Activated B cell treated with CpG ODN at 0.5 μM for 24 hours (primary cell): ENCODE measurements around the gene CEBPB. TPM values are rescaled to one million over a fixed set of nuclear protein-coding genes. Genes with fewer than 3 reads are reported as not detected.
"Not testable (repeated sequence)": the region's sequence is repeated elsewhere in the genome, so short reads cannot be mapped to it uniquely, and the experiment has no call there.

Experiments
- ATAC-seq: fragments of 200-7000 bp; cut with Tn5 transposase; one replicate; pipeline ENCODE4 v1.10.0; 2021; ENCODE audit warnings: low read depth, mild to moderate bottlenecking, moderate library complexity
- CTCF ChIA-PET: fragments of 350-600 bp; sonication (Branson Sonifier 250); formaldehyde crosslinking; loops from one replicate; lab custom pipeline; 2021; ENCODE audit warnings: antibody characterized with exemption; lab: Charles Lee
- POLR2A ChIA-PET: fragments of 350-600 bp; sonication (Branson Sonifier 250); formaldehyde crosslinking; loops from one replicate; lab custom pipeline; 2021; ENCODE audit warnings: antibody characterized with exemption; lab: Charles Lee
- DNase-seq: peaks from one replicate; pipeline ENCODE4 v3.0.0; 2022
- H3K27ac Mint-ChIP-seq: one replicate; pipeline ENCODE4 v1.8.0; 2020; ENCODE audit warnings: mixed read lengths
- H3K27me3 Mint-ChIP-seq: one replicate; pipeline ENCODE4 v1.8.0; 2021; ENCODE audit warnings: mixed read lengths
- H3K36me3 Mint-ChIP-seq: one replicate; pipeline ENCODE4 v1.8.0; 2021; ENCODE audit warnings: low read depth, mixed read lengths
- H3K4me1 Mint-ChIP-seq: one replicate; pipeline ENCODE4 v1.8.0; 2021; ENCODE audit warnings: mixed read lengths
- H3K4me3 Mint-ChIP-seq: one replicate; pipeline ENCODE4 v1.8.0; 2020; ENCODE audit warnings: mild to moderate bottlenecking, mixed read lengths
- H3K9me3 Mint-ChIP-seq: one replicate; pipeline ENCODE4 v1.8.0; 2020; ENCODE audit warnings: mixed read lengths
- CTCF ChIP-seq: fragments of 200-600 bp; IDR thresholded peaks from one replicate; pipeline ENCODE4 v1.8.0; 2022; ENCODE audit warnings: antibody characterized with exemption, mild to moderate bottlenecking
- intact Hi-C: fragments of 100-400 bp; cut with micrococcal nuclease; formaldehyde crosslinking; loops from one replicate; pipeline ENCODE4 v1.15.1; 2024
- total RNA-seq: library from RNA; stranded (reverse); gene quantifications from 2 replicates; pipeline ENCODE4 v1.2.3, GENCODE V29; 2022

The CEBPB gene
- total RNA-seq, 1 donor from 2014 or later, result 23.5 TPM

- peaks cover 8% of the 10 kb centered on the region for H3K4me1 Mint-ChIP-seq
- no peaks in the 10 kb centered on the region for H3K9me3 Mint-ChIP-seq
Observed at GRCh38 chr20:50175938-50176933, 14.4 kb upstream of the CEBPB start.

GRCh38 chr20:50178672-50179071, 12.0 kb upstream of the CEBPB start:
- not testable (repeated sequence) for H3K9me3 Mint-ChIP-seq, H3K4me1 Mint-ChIP-seq, ATAC-seq, H3K27ac Mint-ChIP-seq, H3K36me3 Mint-ChIP-seq, H3K27me3 Mint-ChIP-seq, H3K4me3 Mint-ChIP-seq, DNase-seq
- POLR2A ChIA-PET, result interaction anchor here (0.6 to 0.9 kb wide), 3 partner anchors 9 to 414 kb away, joined by 3 to 6 read pairs (median 4); no protein-coding TSS in a partner anchor
- intact Hi-C loops, result loop anchor here (1.0 kb wide), 2 partner anchors 57 to 199 kb away; no protein-coding TSS in a partner anchor
- CTCF ChIA-PET, result interaction anchor here (1.0 to 8.0 kb wide), 10 partner anchors 9 to 292 kb away, joined by 3 to 55 read pairs (median 6); partner anchors contain the start of gene PEDS1

More at GRCh38 chr20:50175938-50176933, 14.4 kb upstream of the CEBPB start:
- CTCF ChIA-PET, result interaction anchor here (1.8 to 8.0 kb wide), 3 partner anchors 10 to 197 kb away, joined by 5 to 55 read pairs (median 51); no protein-coding TSS in a partner anchor
- peaks cover 11% of the 10 kb centered on the region for H3K27me3 Mint-ChIP-seq
- no peak overlapping the region for H3K4me3 Mint-ChIP-seq
- intact Hi-C loops, result no loop called here
- no peaks in the 10 kb centered on the region for H3K36me3 Mint-ChIP-seq
- ATAC-seq (no peak), DNase-seq (no peak)
- H3K27ac Mint-ChIP-seq, result no peak overlapping the region
- POLR2A ChIA-PET, result interaction anchor here (0.6 to 0.7 kb wide), 3 partner anchors 60 to 254 kb away, joined by 4 to 9 read pairs (median 4); no protein-coding TSS in a partner anchor
- TF ChIP-seq CTCF, result no peak

- POLR2A ChIA-PET, result interaction anchor here (0.9 kb wide), 1 partner anchor 11 kb away, joined by 10 read pairs; no protein-coding TSS in a partner anchor
- Mint-ChIP-seq H3K4me3 (no peak overlapping the region), H3K36me3 (no peaks in the 10 kb centered on the region), H3K9me3 (no peaks in the 10 kb centered on the region), H3K27ac (no peak overlapping the region), H3K27me3 (peaks cover 8% of the 10 kb centered on the region), H3K4me1 (peaks cover 2% of the 10 kb centered on the region)
- CTCF ChIA-PET, result interaction anchor here (5.9 to 8.0 kb wide), 2 partner anchors 60 to 202 kb away, joined by 51 to 55 read pairs; no protein-coding TSS in a partner anchor
- DNase-seq, result no peak
- no peak for ATAC-seq
- no peak for TF ChIP-seq CTCF
- intact Hi-C loops, result no loop called here
Observed at GRCh38 chr20:50181344-50181743, 9.3 kb upstream of the CEBPB start.

GRCh38 chr20:50182346-50182745, 8.3 kb upstream of the CEBPB start:
- Mint-ChIP-seq H3K4me3 (no peak overlapping the region), H3K9me3 (no peaks in the 10 kb centered on the region), H3K36me3 (no peaks in the 10 kb centered on the region), H3K27me3 (peaks cover 8% of the 10 kb centered on the region), H3K27ac (no peak overlapping the region), H3K4me1 (peaks cover 3% of the 10 kb centered on the region)
- ATAC-seq (no peak), DNase-seq (no peak)
- ChIA-PET CTCF (interaction anchor here (0.6 to 8.0 kb wide), 7 partner anchors 61 to 567 kb away, joined by 3 to 55 read pairs (median 4); no protein-coding TSS in a partner anchor), POLR2A (interaction anchor here (0.5 kb wide), 1 partner anchor 188 kb away, joined by 3 read pairs; no protein-coding TSS in a partner anchor)
- intact Hi-C loops, result no loop called here
- TF ChIP-seq CTCF, result no peak

- no peaks in the 10 kb centered on the region for H3K9me3 Mint-ChIP-seq
- H3K4me1 Mint-ChIP-seq, result peaks cover 3% of the 10 kb centered on the region
- H3K27me3 Mint-ChIP-seq, result peaks cover 8% of the 10 kb centered on the region
- no peak overlapping the region for H3K27ac Mint-ChIP-seq
- ATAC-seq (no peak), DNase-seq (no peak)
- no peaks in the 10 kb centered on the region for H3K36me3 Mint-ChIP-seq
- ChIA-PET CTCF (interaction anchor here (0.8 to 3.3 kb wide), 12 partner anchors 13 to 568 kb away, joined by 3 to 21 read pairs (median 4); no protein-coding TSS in a partner anchor), POLR2A (interaction anchor here (0.7 kb wide), 1 partner anchor 564 kb away, joined by 4 read pairs; no protein-coding TSS in a partner anchor)
- no peak overlapping the region for H3K4me3 Mint-ChIP-seq
- no peak for TF ChIP-seq CTCF
- intact Hi-C loops, result no loop called here
Observed at GRCh38 chr20:50185426-50185825, 5.2 kb upstream of the CEBPB start.
